Measurements from ENCODE around the gene HCK.

The HCK gene

GRCh38 chr20:32064667-32065066, 12.6 kb downstream of the HCK start:
- Histone ChIP-seq H3K36me3 (ENCODE audit: control insufficient read depth, insufficient read depth, low read length) (no peaks in the 10 kb centered on the region), H3K27ac (ENCODE audit: low read depth, low read length) (no peak overlapping the region), H3K27me3 (ENCODE audit: control insufficient read depth, insufficient read depth, low read length) (peaks cover 4% of the 10 kb centered on the region), H3K4me3 (ENCODE audit: low read depth, low read length) (no peak overlapping the region), H3K9me3 (ENCODE audit: control insufficient read depth, insufficient read depth, low read depth, low read length) (peaks cover 15% of the 10 kb centered on the region; the same call in 1 of the 2 replicates), H3K9ac (ENCODE audit: low read length) (no peak overlapping the region), H3K4me1 (ENCODE audit: control insufficient read depth, insufficient read depth, low read length) (no peaks in the 10 kb centered on the region)

- Histone ChIP-seq H3K9me3 (ENCODE audit: control insufficient read depth, insufficient read depth, low read depth, low read length) (peaks cover 25% of the 10 kb centered on the region), H3K27ac (ENCODE audit: low read depth, low read length) (no peak overlapping the region), H3K4me1 (ENCODE audit: control insufficient read depth, insufficient read depth, low read length) (no peaks in the 10 kb centered on the region), H3K27me3 (ENCODE audit: control insufficient read depth, insufficient read depth, low read length) (no peaks in the 10 kb centered on the region), H3K4me3 (ENCODE audit: low read depth, low read length) (no peak overlapping the region), H3K36me3 (ENCODE audit: control insufficient read depth, insufficient read depth, low read length) (no peaks in the 10 kb centered on the region), H3K9ac (ENCODE audit: low read length) (no peak overlapping the region)
These were observed 15.3 kb downstream of the HCK start for GRCh38 chr20:32067234-32067821.

- Histone ChIP-seq H3K4me3 (ENCODE audit: low read depth, low read length) (no peak overlapping the region), H3K4me1 (ENCODE audit: control insufficient read depth, insufficient read depth, low read length) (no peaks in the 10 kb centered on the region), H3K9me3 (ENCODE audit: control insufficient read depth, insufficient read depth, low read depth, low read length) (peaks cover 25% of the 10 kb centered on the region), H3K27ac (ENCODE audit: low read depth, low read length) (no peak overlapping the region), H3K27me3 (ENCODE audit: control insufficient read depth, insufficient read depth, low read length) (no peaks in the 10 kb centered on the region), H3K36me3 (ENCODE audit: control insufficient read depth, insufficient read depth, low read length) (no peaks in the 10 kb centered on the region), H3K9ac (ENCODE audit: low read length) (no peak overlapping the region)
These were observed 16.1 kb downstream of the HCK start for GRCh38 chr20:32068174-32068573.

GRCh38 chr20:32069711-32070110, 17.7 kb downstream of the HCK start:
- Histone ChIP-seq H3K9me3 (ENCODE audit: control insufficient read depth, insufficient read depth, low read depth, low read length) (peaks cover 30% of the 10 kb centered on the region), H3K27me3 (ENCODE audit: control insufficient read depth, insufficient read depth, low read length) (no peaks in the 10 kb centered on the region), H3K27ac (ENCODE audit: low read depth, low read length) (no peak overlapping the region), H3K36me3 (ENCODE audit: control insufficient read depth, insufficient read depth, low read length) (no peaks in the 10 kb centered on the region), H3K4me3 (ENCODE audit: low read depth, low read length) (no peak overlapping the region), H3K9ac (ENCODE audit: low read length) (no peak overlapping the region), H3K4me1 (ENCODE audit: control insufficient read depth, insufficient read depth, low read length) (no peaks in the 10 kb centered on the region)

- no peaks in the 10 kb centered on the region for H3K36me3 ChIP-seq (ENCODE audit: control insufficient read depth, insufficient read depth, low read length)
- H3K27ac ChIP-seq (ENCODE audit: low read depth, low read length): no peak overlapping the region
- peaks cover 34% of the 10 kb centered on the region for H3K9me3 ChIP-seq (ENCODE audit: control insufficient read depth, insufficient read depth, low read depth, low read length)
- no peak overlapping the region for H3K4me3 ChIP-seq (ENCODE audit: low read depth, low read length)
- H3K27me3 ChIP-seq (ENCODE audit: control insufficient read depth, insufficient read depth, low read length): no peaks in the 10 kb centered on the region
- H3K4me1 ChIP-seq (ENCODE audit: control insufficient read depth, insufficient read depth, low read length): no peaks in the 10 kb centered on the region
- H3K9ac ChIP-seq (ENCODE audit: low read length): no peak overlapping the region
These were observed 18.2 kb downstream of the HCK start for GRCh38 chr20:32070282-32070681.

GRCh38 chr20:32070690-32071213, 18.7 kb downstream of the HCK start:
- Histone ChIP-seq H3K9ac (ENCODE audit: low read length) (no peak overlapping the region), H3K4me1 (ENCODE audit: control insufficient read depth, insufficient read depth, low read length) (no peaks in the 10 kb centered on the region), H3K4me3 (ENCODE audit: low read depth, low read length) (no peak overlapping the region), H3K27ac (ENCODE audit: low read depth, low read length) (no peak overlapping the region), H3K36me3 (ENCODE audit: control insufficient read depth, insufficient read depth, low read length) (no peaks in the 10 kb centered on the region), H3K9me3 (ENCODE audit: control insufficient read depth, insufficient read depth, low read depth, low read length) (peaks cover 34% of the 10 kb centered on the region), H3K27me3 (ENCODE audit: control insufficient read depth, insufficient read depth, low read length) (no peaks in the 10 kb centered on the region)

- Histone ChIP-seq H3K4me3 (ENCODE audit: low read depth, low read length) (no peak overlapping the region), H3K27me3 (ENCODE audit: control insufficient read depth, insufficient read depth, low read length) (no peaks in the 10 kb centered on the region), H3K9me3 (ENCODE audit: control insufficient read depth, insufficient read depth, low read depth, low read length) (peaks cover 34% of the 10 kb centered on the region), H3K27ac (ENCODE audit: low read depth, low read length) (no peak overlapping the region), H3K4me1 (ENCODE audit: control insufficient read depth, insufficient read depth, low read length) (no peaks in the 10 kb centered on the region), H3K36me3 (ENCODE audit: control insufficient read depth, insufficient read depth, low read length) (no peaks in the 10 kb centered on the region), H3K9ac (ENCODE audit: low read length) (no peak overlapping the region)
These were observed 19.5 kb downstream of the HCK start for GRCh38 chr20:32071395-32072167.

GRCh38 chr20:32072168-32072750, 20.2 kb downstream of the HCK start:
- Histone ChIP-seq H3K9ac (ENCODE audit: low read length) (no peak overlapping the region), H3K9me3 (ENCODE audit: control insufficient read depth, insufficient read depth, low read depth, low read length) (peaks cover 34% of the 10 kb centered on the region), H3K27ac (ENCODE audit: low read depth, low read length) (no peak overlapping the region), H3K27me3 (ENCODE audit: control insufficient read depth, insufficient read depth, low read length) (no peaks in the 10 kb centered on the region), H3K36me3 (ENCODE audit: control insufficient read depth, insufficient read depth, low read length) (no peaks in the 10 kb centered on the region), H3K4me3 (ENCODE audit: low read depth, low read length) (no peak overlapping the region), H3K4me1 (ENCODE audit: control insufficient read depth, insufficient read depth, low read length) (no peaks in the 10 kb centered on the region)

GRCh38 chr20:32075534-32075933, 23.5 kb downstream of the HCK start:
- Histone ChIP-seq H3K27ac (ENCODE audit: low read depth, low read length) (no peak overlapping the region), H3K9me3 (ENCODE audit: control insufficient read depth, insufficient read depth, low read depth, low read length) (peaks cover 26% of the 10 kb centered on the region), H3K9ac (ENCODE audit: low read length) (no peak overlapping the region), H3K4me1 (ENCODE audit: control insufficient read depth, insufficient read depth, low read length) (no peaks in the 10 kb centered on the region), H3K4me3 (ENCODE audit: low read depth, low read length) (no peak overlapping the region), H3K36me3 (ENCODE audit: control insufficient read depth, insufficient read depth, low read length) (no peaks in the 10 kb centered on the region), H3K27me3 (ENCODE audit: control insufficient read depth, insufficient read depth, low read length) (no peaks in the 10 kb centered on the region)

- no peaks in the 10 kb centered on the region for H3K36me3 ChIP-seq (ENCODE audit: control insufficient read depth, insufficient read depth, low read length)
These were observed 25.1 kb downstream of the HCK start for GRCh38 chr20:32077190-32077589.

GRCh38 chr20:32078322-32078721, 26.3 kb downstream of the HCK start:
- H3K9ac ChIP-seq (ENCODE audit: low read length): no peak overlapping the region
- no peaks in the 10 kb centered on the region for H3K36me3 ChIP-seq (ENCODE audit: control insufficient read depth, insufficient read depth, low read length)
- H3K4me3 ChIP-seq (ENCODE audit: low read depth, low read length): no peak overlapping the region
- H3K27ac ChIP-seq (ENCODE audit: low read depth, low read length): no peak overlapping the region
- peaks cover 15% of the 10 kb centered on the region; the same call in 1 of the 2 replicates for H3K9me3 ChIP-seq (ENCODE audit: control insufficient read depth, insufficient read depth, low read depth, low read length)
- no peaks in the 10 kb centered on the region for H3K27me3 ChIP-seq (ENCODE audit: control insufficient read depth, insufficient read depth, low read length)
- no peaks in the 10 kb centered on the region for H3K4me1 ChIP-seq (ENCODE audit: control insufficient read depth, insufficient read depth, low read length)

More at GRCh38 chr20:32077190-32077589, 25.1 kb downstream of the HCK start:
- no peaks in the 10 kb centered on the region for H3K4me1 ChIP-seq (ENCODE audit: control insufficient read depth, insufficient read depth, low read length)
- no peaks in the 10 kb centered on the region for H3K27me3 ChIP-seq (ENCODE audit: control insufficient read depth, insufficient read depth, low read length)
- no peak overlapping the region for H3K27ac ChIP-seq (ENCODE audit: low read depth, low read length)
- H3K9me3 ChIP-seq (ENCODE audit: control insufficient read depth, insufficient read depth, low read depth, low read length): peaks cover 15% of the 10 kb centered on the region; the same call in 1 of the 2 replicates
- H3K9ac ChIP-seq (ENCODE audit: low read length): no peak overlapping the region
- H3K4me3 ChIP-seq (ENCODE audit: low read depth, low read length): no peak overlapping the region

All from HUES6 (cell line).